ENCODE measurements around the gene ARHGDIB. TPM values are rescaled to one million over a fixed set of nuclear protein-coding genes. Genes with fewer than 3 reads are reported as not detected.

ARHGDIB gene
- total and polyA plus RNA-seq, 2 of the 4 experiments (the other 2 are of a cell fraction): 24.9 to 30.7 TPM

DNA sequence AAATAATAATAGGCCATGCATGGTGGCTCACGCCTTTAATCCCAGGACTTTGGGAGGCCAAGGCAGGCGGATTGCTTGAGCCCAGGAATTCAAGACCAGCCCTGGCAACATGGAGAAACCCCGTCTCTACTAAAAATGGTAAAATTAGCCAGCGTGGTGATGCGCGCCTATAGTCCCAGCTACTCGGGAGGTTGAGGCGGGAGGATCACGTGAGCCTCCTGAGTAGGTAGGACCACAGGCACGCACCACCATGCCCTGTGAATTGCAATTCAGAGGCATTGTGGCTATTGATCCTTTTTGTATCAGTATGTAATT, 2.3 kb downstream of the ARHGDIB start:
- no peak overlapping the region for H4K8ac ChIP-seq (ENCODE audit: low read depth in 2 of 2, low read length in 2 of 2)
- 98% methylated on average over 7 of the region's 10 CpGs; no CpG with 5 or more reads in 1 of the 2 experiments for WGBS, 2 experiments (ENCODE audit: extremely low coverage in 2 of 2, insufficient read length in 1 of 2)
- no peak overlapping the region for H2AFZ ChIP-seq (replicated peaks; ENCODE audit: low read length, poor library complexity)
- in situ Hi-C loops (cut with MboI; ENCODE audit: low sequenced_read_pairs) (no loop called here), dilution Hi-C loops (cut with HindIII; ENCODE audit: low sequenced_read_pairs, unreplicated experiment) (no loop called here), intact Hi-C loops (cut with micrococcal nuclease) (no loop called here)
- H3K4me3 ChIP-seq (ENCODE audit: insufficient read depth, low read depth, low read length): no peak overlapping the region
- H3K9me3 ChIP-seq (ENCODE audit: control insufficient read depth, insufficient read depth, low read length): no peaks in the 10 kb centered on the region
- no peak overlapping the region for H3K4me2 ChIP-seq (ENCODE audit: low read depth, low read length)
- no peak overlapping the region for H2BK20ac ChIP-seq (ENCODE audit: low read depth, low read length)
- no peak overlapping the region for H2AK9ac ChIP-seq (replicated peaks; ENCODE audit: low read depth, low read length, poor library complexity)
- TF ChIP-seq RCOR1 (IDR thresholded peaks at IDR 0.05; ENCODE audit: insufficient replicate concordance, low read length) (no peak), ELK1 (IDR thresholded peaks at IDR 0.05; ENCODE audit: borderline replicate concordance, low read depth, low read length) (no peak), RFX5 (IDR thresholded peaks at IDR 0.05; ENCODE audit: low read depth, low read length) (no peak), CHD1 (IDR thresholded peaks at IDR 0.05; ENCODE audit: low read depth, low read length) (no peak), SMC3 (IDR thresholded peaks at IDR 0.05; ENCODE audit: low read depth, low read length) (no peak), MXI1 (IDR thresholded peaks at IDR 0.05; ENCODE audit: borderline replicate concordance, low read depth, low read length) (no peak), NFE2L2 (IDR thresholded peaks at IDR 0.05; ENCODE audit: low read depth, low read length) (no peak)
- H4K5ac ChIP-seq (ENCODE audit: low read depth, low read length): no peak overlapping the region
- no peak overlapping the region for H4K91ac ChIP-seq (ENCODE audit: insufficient read depth, low read depth, low read length)
- H3K27me3 ChIP-seq (ENCODE audit: control insufficient read depth, insufficient read depth, low read length): no peaks in the 10 kb centered on the region
- no peak overlapping the region for H3K9ac ChIP-seq (ENCODE audit: low read depth, low read length)
- H2BK15ac ChIP-seq (ENCODE audit: low read depth, low read length): no peak overlapping the region
- H3K23ac ChIP-seq (ENCODE audit: low read depth, low read length): no peak overlapping the region
- H3K36me3 ChIP-seq (ENCODE audit: control insufficient read depth, insufficient read depth, low read length): no peaks in the 10 kb centered on the region
- peaks cover 3% of the 10 kb centered on the region; the same call in 1 of the 2 replicates for H3K4me1 ChIP-seq (ENCODE audit: control insufficient read depth, insufficient read depth, low read length)
- H3K27ac ChIP-seq (ENCODE audit: insufficient read depth, low read length): no peak overlapping the region
- DNase-seq: no peak
- H3K56ac ChIP-seq (ENCODE audit: extremely low read depth, insufficient read depth, low read length): no peak overlapping the region
- H4K20me1 ChIP-seq (ENCODE audit: insufficient read depth, low read length): no peaks in the 10 kb centered on the region
- H3K18ac ChIP-seq (ENCODE audit: low read depth, low read length): no peak overlapping the region
- no peak overlapping the region for H3K4ac ChIP-seq (ENCODE audit: low read depth, low read length)
- no TSS peak for BruUV-seq (replicated peaks)
- H2BK5ac ChIP-seq (ENCODE audit: low read depth, low read length, poor library complexity, severe bottlenecking): no peak overlapping the region
- H3K79me1 ChIP-seq (ENCODE audit: low read depth in 1 of 2, low read length in 2 of 2): no peaks in the 10 kb centered on the region
- H3K9me1 ChIP-seq (ENCODE audit: insufficient read depth, low read length): peaks cover 3% of the 10 kb centered on the region; the same call in 1 of the 2 replicates
- no peak overlapping the region for H2BK120ac ChIP-seq (ENCODE audit: low read depth, low read length)
- H2AK5ac ChIP-seq (ENCODE audit: low read depth, low read length): no peak overlapping the region
- ATAC-seq (ENCODE audit: low read depth): no peak
- ChIA-PET CTCF (no interaction called here), POLR2A (ENCODE audit: unreplicated experiment) (no interaction called here)
- H3K14ac ChIP-seq (replicated peaks; ENCODE audit: low read depth, low read length): no peak overlapping the region
